Activated CD4-positive, alpha-beta T cell treated with anti-CD3 and anti-CD28 coated beads, Interleukin-2, amount 50 U/mL, for 16 hours (primary cell): Measurements from ENCODE around the gene MMAB.
A peak's percentile ranks its signal among the peaks of the same experiment; 100 is the strongest.
"Not testable (repeated sequence)": the region's sequence is repeated elsewhere in the genome, so short reads cannot be mapped to it uniquely, and the experiment has no call there.

ENCODE experiments used
- DNase-seq: peaks from one replicate; pipeline ENCODE4 v3.0.0-alpha.2; 2020

Gene MMAB

DNA sequence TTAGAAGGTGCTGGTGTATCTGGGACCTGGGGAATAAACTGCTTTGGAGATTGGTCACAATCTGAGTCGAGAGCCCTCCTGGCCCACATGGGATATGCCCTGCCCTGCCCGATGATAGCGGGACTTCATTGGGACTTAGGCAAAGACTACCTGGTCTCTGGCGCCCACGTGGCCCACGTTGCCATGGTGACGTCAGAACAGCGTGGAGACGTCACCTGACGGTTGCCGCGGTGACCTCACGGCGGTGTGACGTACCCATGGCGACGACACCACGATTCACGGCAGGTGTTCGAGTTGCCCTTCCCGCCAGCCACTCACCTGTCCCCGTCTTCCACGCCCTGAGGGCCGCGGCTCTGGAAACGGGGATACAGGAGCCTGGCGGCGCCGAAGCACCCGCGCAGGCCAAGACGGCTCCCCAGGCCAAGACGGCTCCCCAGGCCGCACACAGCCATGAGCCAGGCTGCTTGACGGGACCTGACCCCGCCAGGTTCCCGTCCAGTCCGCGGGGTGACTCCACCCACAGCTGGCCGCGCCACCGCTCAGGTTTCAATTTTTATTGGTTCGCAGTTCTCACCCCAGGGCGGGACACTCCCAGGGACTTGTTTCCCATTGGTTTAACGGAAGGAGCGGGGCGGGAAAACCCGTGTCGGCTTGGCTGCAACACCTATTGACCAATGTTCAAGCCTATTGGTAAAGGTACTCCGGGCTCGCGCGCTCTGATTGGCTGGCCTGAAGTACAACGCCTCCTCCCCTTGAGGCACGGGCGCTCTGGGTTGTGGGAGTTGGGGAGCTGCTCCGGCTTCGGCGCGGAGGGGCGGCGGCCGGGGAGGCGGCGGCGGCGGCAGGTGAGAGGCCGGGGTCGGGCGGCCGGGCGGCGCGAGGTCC is at the start of gene MMAB, which contains the start of gene MVK:
Gene MMAB (minus strand): TSS at position 476 of the 885 bp plus-strand sequence. CDS start 24 bp downstream, at position 452.
Gene MVK (plus strand): TSS at position 766 of the 885 bp plus-strand sequence. CDS start 1,029 bp downstream, outside the sequence.
- DNase-seq: peak; percentile 100

DNA sequence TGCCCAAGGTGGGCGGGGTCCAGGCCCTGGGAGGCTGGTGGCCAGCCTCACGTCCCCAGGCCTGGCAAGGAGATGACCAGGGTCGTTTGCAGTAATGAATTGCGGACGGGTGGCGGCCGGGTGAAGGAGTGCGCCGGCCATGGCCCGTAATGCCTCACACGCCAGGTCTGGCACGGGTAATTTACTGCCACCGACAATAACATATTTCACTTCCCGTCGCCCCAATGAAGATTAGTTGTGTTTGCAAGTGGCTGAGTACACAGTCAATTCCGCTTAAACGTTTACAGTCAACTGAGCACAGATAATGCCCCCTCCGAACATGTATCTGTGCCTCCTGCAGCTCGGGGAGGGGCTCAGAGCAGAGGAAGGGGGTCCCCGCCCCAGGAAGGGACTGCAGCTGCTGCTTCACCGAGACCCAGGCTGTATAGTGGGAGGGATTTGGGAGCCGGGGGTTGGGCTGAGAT is 48.6 kb upstream of the MMAB start:
- no peak for DNase-seq

DNA sequence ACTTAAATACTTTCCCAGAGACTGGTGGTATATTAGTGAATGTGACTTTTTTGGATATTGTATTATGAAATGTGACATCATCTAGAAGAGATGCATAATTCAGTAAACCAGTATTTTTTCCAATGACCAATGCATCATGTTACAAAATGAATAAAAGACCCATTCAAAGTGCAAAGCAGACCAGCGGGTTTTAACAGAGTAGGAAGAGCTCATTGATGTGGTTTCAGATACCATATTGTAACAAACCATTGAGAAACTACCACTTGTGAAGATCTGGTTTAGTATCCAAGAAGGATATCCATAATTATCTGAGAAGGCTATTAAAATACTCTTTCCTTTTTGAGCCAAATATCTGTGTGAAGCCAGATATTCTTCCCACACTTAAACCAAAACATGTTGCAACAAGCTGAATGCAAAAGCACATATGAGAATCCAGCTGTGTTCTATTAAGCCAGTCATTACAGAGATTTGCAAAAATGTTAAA is 47.9 kb upstream of the MMAB start:
- no peak for DNase-seq

DNA sequence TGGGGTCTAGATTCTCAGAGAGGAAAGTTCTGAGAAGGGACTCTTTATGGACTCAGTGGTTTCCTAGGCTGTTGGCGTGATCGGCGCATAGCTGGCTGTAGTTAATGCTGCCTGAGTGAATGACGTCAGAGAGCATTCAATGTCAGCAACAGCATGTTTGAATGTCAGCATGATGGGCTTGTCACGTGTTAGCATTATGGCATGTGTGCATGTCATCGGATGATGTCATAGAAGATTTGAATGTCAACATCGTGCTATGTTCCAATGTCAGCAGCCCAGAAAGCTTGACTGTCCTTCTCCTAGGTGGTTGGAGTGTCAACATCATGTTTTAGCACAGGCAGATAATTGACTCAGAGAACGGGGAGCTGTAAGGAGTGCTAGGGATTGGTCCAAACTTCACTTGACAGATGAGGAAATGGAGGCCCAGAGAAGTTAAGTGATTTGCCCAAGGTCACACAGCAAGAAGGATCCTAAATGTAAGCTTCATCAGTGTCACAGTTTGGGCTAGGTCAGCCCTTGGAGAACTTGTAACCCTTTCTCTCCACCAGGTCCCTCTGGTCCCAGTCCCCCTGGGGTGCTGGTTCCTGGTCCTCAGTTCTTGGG is 45.8 kb upstream of the MMAB start:
- no peak for DNase-seq

DNA sequence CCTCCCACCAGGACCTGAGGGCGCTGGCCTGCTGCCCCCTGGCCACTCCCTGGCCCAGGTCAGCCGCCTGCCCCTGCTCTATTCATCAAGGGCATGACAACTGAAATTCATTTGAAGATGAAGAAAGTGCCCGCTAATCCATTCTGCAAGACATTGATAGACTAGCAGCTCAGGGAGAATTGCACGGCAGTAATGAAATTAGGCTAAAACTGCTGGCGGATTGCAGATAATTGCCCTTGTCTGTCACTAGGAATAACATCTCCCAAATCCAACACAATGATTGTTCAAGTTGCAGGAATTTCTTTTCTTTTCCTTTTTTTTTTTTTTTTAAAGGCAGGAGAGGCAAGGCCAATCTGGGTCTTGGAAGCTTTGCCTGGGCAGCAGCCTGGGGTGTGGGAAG is 44.8 kb upstream of the MMAB start:
- no peak for DNase-seq

DNA sequence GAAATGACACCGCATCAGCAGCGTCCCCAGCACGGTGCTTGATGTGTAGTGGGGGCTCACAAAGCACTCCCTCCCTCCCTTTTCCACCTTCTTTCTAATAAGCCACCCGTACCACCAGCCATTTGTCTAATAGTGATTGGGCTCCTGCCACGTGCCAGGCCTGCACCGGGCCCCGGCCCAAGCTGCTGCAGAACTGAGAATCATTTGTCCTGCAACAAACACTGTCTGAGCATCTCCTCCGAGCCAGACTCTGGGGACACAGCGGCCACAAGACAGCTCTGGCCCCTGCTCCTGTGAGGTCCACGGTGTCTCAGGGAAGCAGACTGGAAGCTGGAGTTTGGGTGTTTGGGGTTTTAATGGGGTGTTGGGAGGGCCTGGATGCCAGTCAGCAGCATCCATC is 44.2 kb upstream of the MMAB start:
- DNase-seq: no peak

DNA sequence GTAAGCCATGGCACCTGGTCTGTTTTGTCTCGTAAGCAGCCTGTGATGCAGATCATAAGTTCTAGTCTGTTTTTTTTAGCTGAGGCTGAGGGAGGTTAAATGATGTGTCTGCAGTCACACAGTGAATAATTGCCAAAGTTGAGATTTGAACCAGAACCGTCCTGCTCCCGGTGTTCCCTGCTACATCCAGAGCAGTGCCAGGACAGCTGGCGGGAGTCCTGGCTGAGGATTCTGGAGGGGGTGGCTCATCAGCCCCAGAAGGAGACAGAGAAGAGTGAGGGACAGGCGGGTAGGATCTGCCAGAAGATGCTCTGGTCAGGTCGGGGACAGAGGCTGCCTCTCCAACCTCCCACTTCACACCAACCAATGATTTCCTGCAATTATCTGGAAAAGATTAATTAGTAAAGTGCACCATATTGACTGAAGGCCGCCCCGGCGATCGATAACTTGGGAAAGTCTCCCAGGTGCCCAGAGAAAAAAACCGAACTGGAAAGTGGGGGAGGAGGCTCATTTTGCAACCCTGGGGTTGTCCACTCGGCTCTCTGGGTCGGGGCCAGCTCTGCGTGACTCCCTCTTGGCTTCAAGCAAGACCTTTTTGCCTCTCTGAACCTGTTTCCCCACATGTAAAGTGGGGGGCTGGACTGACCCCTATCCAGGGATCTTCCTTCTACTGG is 42.4 kb upstream of the MMAB start:
- DNase-seq: no peak

DNA sequence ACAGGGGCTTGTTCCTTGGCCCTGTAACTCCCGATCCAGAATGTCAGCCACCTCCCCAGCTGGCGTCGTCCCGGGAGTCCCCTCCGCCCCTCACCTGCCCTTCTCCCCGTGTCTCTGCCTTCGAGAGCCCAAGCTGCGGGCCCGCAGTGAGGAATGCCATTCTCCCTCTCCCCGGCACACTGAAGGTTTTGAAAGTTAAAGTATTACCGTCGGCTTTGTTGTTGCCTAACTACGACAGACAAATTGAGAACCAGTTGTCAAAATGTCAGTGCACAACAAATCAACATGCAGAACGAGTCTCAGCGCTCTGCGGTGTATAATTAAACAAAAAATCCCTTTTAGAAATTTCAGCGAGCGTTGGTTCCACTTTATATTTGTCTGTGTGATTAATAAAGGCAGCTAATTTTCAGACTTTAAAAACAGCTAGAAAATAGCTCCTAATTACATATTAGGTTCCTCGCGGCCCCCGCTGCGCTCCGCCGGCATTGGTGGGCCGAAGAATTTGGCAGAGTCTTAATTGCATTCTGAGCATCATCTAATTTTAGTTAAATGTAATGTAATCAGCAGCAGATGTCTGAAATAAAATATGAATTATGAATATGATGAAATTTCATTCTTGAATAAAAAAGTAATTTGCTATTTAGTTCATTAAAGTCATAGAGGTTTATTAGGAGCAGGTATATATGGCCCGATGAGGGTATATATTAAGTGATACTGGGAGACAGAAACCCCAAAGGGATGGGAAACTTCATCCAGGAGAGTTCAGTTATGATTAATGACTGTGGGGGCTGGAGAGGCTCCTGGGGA is 40.5 kb upstream of the MMAB start:
- no peak for DNase-seq

DNA sequence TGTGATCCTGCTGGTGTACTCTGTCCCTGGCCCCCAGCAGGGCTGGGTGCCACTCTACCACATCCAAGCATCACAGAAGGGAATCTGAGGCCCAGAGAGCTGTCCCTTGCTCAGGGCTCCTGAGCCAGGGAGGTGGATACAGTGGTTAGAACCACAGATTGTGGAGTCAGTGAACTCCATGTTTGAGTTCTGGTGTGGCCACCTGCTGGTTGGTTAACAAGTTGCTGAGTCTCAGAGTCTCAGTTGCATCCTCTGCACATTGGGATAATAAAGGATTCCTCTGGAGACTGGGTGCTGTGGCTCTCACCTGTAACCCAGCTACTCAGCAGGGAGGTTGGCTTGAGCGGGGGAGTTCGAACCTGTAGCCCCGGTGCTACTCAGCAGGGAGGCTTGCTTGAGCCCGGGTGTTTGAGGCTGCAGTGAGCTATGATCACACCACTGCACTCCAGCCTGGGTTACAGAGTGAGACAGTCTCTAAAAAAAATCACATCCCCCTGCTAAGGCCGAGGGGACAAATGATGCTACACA is 39.7 kb upstream of the MMAB start:
- no peak for DNase-seq

DNA sequence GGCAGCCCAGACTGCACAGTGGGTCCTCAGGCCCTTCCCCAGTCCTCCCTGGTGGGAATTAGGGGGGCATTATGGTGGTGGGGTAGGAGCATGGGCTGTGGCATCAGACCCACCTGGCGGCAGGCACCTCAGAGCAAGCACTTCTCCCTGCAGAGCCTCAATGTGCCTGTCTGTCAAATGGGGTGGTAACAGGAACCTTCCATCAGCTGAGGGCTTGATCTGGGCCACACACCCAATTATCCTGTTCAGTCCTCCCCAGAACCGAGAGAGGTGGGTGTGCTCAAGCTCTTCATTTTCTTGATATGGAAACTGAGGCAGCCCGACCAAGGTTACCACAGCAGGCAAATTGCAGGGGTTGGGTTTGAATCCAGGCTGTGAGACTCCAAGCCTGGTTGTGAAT is 38.7 kb upstream of the MMAB start:
- no peak for DNase-seq

DNA sequence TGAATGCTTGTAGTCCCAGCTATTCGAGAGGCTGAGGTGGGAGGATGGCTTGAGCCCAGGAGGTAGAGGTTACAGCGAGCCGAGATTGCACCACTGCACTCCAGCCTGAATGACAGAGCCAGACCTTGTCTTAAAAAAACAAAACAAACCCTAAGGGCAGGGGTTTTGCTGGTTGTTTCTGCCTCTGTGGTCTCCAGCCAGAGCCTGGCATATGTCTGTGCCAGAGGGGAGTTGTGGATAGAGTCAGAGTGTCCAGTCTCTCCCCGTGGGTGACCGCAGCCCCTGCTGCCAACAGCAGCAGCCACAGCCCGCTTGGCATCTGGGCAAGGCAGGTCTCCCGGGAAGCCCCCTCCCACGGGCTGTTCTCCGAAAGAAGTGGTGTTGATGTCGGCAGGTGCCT is 37.9 kb upstream of the MMAB start:
- DNase-seq: no peak

DNA sequence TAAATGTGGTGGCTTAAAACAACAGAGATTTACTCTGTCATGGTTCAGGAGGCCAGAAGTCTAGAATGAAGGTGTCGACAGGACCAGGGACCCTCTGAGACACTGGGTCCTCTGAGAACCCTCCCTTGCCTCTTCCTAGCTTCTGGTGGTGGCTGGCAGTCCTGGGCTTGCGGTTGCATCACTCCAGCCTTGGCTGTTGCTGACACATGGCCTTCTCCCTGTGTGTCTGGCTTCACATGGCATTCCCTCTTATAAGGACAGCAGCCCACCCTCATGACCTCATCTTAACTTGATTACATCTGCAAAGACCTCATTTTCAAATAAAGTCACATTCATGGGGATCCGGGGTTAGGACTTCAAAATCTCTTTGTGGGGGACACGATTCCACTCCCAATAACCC is 37.2 kb upstream of the MMAB start:
- DNase-seq: no peak

DNA sequence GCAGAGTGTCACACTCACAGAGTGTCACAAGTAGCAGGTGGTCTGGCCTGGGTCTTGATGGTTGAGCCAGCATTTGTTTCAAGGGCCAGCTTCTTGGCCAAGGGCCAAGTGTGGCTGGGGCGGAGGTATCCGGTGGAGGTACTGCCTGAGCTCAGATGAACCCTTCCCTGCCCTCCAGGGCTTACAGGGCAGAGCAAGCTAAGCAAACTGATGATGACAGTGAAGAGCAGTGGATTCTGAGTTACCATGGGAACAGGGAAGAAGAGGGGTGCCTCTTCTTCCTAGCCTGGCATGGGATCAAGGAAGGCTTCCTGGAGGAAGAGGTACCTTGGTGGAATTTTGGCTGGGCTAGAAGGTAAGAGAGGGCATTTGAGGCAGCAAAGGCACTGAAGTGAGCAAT is 36.0 kb upstream of the MMAB start:
- no peak for DNase-seq

DNA sequence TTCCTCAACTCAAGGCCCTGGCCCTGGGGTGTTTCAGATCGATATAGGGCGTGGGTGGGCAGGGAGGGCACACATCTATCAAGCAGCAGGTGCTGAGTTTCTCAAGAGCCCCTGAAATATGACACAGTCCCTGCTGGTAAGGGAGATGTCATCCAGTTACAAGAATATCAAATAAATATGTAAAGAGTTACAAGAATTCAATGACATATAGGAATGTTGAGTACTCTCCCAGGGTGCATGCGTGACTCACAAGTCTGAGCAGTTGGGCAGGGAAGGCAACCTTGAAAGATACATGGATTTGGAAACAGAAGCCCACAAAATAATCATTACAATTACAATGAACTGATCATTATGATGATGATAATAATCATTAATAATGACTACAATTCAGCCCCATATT is 35.5 kb upstream of the MMAB start:
- no peak for DNase-seq

DNA sequence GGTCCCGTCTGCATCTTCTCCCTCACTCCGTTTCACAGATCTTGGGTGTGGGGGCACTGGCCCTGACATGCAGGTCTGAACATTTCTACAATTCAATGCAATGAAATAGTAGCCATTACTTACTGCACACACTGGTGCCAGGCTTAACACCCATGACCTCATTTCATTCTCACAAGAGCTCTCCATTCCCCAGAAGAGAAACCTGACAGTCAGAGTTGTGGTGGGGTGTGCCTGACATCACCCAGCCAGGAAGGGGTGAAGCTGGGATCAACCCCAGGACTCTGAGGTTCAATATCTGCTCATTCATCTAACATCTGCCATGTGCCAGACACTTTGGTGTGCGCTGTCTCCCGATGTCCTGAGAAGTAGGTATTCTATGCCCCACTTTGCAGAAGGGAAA is 35.0 kb upstream of the MMAB start:
- no peak for DNase-seq

DNA sequence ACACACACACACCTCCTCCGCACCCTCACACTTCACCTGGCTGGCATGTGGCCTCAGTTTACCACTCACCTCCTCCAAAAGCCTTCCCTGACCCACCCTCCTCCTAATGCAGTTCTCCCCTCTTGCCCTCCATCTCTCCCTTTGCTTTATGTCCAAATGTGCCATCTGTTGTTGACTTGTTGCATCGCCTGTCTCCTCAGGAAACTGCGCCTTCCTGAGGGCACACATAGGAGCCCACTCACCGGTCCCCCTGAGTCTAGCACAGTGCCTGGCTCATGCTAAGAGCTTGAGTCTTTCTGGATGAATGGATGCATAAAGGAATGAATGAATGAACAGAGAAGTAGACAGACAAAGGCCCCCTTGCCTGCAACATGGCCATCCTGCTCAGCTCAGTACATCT is 34.3 kb upstream of the MMAB start:
- DNase-seq: no peak

DNA sequence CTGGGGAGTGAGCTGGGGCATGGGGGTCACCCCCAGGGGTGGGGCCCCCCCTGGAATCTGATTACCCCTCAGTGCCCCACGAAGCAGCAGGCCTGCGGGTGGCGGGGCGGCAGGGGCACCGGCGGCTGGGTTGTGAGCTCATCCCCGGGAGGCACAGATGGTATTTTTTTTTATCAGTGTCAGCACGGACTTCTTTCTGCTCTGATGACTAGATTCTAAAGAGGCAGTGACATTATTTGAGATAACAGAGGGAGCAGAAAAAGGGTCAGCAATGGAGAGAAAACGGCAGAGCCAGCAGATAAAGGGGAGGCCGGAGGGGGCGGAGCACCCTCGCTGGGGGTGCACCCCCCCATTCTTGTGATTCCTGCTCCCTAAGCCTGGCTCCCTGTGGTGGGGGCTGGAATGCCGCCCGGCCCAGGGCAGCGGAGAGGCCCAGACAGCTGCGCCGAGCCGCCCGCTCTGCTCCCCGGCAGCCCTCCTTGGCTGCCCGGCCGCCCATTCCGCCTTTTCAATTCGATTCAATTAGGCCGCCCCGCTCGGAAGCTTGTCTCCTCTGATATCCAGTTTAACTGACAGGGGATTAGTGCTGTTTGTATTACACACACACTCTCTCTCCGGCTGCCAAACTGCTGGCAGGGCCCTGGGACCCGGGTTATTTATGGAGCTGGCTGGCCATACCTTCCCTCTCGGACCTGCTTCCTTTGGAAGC is 33.2 kb upstream of the MMAB start:
- no peak for DNase-seq

DNA sequence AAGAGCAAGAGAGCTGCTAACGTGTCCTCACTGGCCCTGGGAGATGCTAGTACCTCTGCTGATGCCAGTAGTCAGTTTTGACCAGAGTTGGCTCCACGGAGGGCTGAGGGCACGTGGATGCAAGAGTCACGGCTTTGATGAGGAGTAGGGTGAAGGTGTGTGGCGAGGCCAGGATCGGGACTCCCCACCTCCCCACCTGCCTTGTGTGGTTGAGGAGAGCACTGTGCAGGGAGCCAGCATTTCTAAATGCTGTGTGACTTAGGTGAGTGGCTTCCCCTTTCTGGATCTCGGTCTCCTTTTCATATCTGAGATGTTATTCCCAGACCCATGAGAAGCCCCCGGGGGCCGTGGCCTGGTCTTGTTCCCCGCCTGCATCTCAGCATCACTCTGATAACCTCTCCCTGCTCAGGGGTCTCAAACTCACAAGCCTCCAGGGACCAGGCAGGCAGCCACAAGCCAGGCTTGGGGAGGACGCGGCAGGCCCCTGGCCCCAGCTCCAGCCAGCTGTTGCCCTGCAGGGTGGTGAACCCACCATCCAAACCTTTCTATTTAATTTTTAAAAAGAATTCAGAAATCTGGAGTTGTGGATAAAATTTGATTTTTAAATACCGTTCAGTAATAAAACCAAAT is 32.4 kb upstream of the MMAB start:
- DNase-seq: no peak

DNA sequence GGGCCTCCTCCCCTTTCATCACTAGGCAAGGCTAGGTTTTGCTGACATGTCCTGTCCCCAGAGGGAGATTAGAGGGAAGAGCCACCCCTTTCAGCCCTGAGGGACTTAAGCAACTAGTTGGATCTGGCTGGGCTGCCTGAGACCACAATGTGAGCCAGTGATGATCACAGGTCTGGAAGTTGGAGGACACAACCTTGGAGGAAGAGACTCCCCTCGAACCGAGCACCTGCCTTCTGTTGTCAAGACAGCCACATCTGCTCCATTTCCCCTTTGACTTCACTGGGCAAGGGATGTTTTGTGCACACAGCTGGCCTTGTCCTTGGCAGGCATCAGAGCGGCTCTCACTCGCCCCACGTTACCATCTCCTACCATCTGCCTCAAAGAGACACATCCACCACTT is 31.7 kb upstream of the MMAB start:
- no peak for DNase-seq

DNA sequence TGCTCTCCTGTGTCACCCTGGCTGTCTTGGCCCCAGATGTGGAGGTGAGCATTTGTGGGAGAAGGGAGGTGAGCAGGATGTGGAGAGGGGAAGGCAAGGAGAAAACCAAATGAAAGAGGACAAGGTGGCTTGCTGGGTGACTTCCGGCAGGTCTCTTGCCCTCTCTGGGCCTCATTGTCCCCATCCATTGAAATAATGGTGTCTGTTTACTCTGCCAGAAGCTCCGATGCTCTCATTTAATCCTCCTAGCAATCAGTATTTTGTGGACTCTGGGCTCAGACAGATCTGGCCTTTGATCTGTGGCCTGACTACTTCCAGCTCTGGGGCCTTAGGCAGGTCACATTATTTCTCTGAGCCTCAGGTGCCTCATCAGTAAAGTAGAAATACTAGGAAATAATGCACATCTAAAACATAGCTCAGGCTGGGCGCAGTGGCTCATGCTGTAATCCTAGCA is 30.9 kb upstream of the MMAB start:
- DNase-seq: no peak

DNA sequence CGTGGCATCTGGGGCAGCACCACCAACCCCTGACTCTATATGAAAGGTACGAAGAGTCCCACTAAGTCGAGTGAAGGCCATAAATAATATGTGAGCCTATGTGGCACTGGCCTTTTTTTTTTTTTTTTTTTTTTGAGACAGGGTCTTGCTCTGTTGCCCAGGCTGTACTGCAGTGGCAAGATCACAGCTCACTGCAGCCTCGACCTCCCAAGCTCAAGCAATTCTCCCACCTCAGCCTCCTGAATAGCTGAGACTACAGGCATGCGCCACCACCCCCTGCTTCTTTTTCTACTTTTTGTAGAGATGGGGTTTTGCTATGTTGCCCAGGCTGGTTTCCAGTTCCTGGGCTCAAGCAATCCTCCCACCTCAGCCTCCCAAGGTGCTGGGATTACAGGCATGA is 28.8 kb upstream of the MMAB start:
- not testable (repeated sequence) for DNase-seq
